KMS-11 (cell line): ENCODE data around the gene ORMDL3.
"Not testable (repeated sequence)": the region's sequence is repeated elsewhere in the genome, so short reads cannot be mapped to it uniquely, and the experiment has no call there.

ENCODE experiments used
- H2AFZ ChIP-seq: fragments of 200-600 bp; sonication (generic); 2 replicates; pipeline ENCODE4 v1.6.1; 2016; ENCODE audit warnings: antibody characterized with exemption, mixed run types, low read depth
- H3K27ac ChIP-seq: fragments of 200-600 bp; sonication (generic); 2 replicates; pipeline ENCODE4 v1.6.1; 2016; ENCODE audit warnings: mild to moderate bottlenecking, mixed run types
- H3K27me3 ChIP-seq: fragments of 200-600 bp; sonication (generic); 2 replicates; pipeline ENCODE4 v1.6.1; 2017; ENCODE audit warnings: mild to moderate bottlenecking, low read depth, mixed run types, moderate library complexity; ENCODE audit not compliant: insufficient read depth
- H3K36me3 ChIP-seq: fragments of 200-600 bp; sonication (generic); 2 replicates; pipeline ENCODE4 v1.6.1; 2017; ENCODE audit warnings: mild to moderate bottlenecking, mixed run types; ENCODE audit not compliant: insufficient read depth
- H3K4me1 ChIP-seq: fragments of 200-600 bp; sonication (generic); 2 replicates; pipeline ENCODE4 v1.6.1; 2016; ENCODE audit warnings: mild to moderate bottlenecking, low read depth, mixed run types; ENCODE audit not compliant: poor library complexity, severe bottlenecking
- H3K4me2 ChIP-seq: fragments of 200-600 bp; sonication (generic); 2 replicates; pipeline ENCODE4 v1.7.0; 2016; ENCODE audit warnings: mild to moderate bottlenecking, mixed run types
- H3K4me3 ChIP-seq: fragments of 200-600 bp; sonication (generic); IDR thresholded peaks from 2 replicates; pipeline ENCODE4 v1.6.1; 2017; ENCODE audit warnings: low read depth, low read length, mixed read lengths; ENCODE audit not compliant: insufficient read depth
- H3K79me2 ChIP-seq: fragments of 200-600 bp; sonication (generic); 2 replicates; pipeline ENCODE4 v1.6.1; 2016; ENCODE audit warnings: low read depth, mixed run types; ENCODE audit not compliant: insufficient read depth
- H3K9ac ChIP-seq: fragments of 200-600 bp; sonication (generic); 2 replicates; pipeline ENCODE4 v1.6.1; 2016; ENCODE audit warnings: mild to moderate bottlenecking, mixed run types
- H4K20me1 ChIP-seq: fragments of 200-600 bp; sonication (generic); 2 replicates; pipeline ENCODE4 v1.6.1; 2016; ENCODE audit warnings: mild to moderate bottlenecking, mixed run types; ENCODE audit not compliant: insufficient read depth
- CTCF ChIP-seq: fragments of 200-600 bp; sonication (generic); conservative IDR thresholded peaks from 2 replicates; pipeline ENCODE4 v1.6.1; 2017; ENCODE audit warnings: low read depth, mild to moderate bottlenecking, antibody characterized with exemption, low read length, moderate library complexity, mixed read lengths

ORMDL3 gene

GRCh38 chr17:39898088-39898487, 29.3 kb downstream of the ORMDL3 start:
- H3K4me3 ChIP-seq, result no peak overlapping the region
- no peak overlapping the region for H3K27ac ChIP-seq
- peaks cover 3% of the 10 kb centered on the region for H3K4me1 ChIP-seq
- no peak for TF ChIP-seq CTCF
- no peaks in the 10 kb centered on the region for H3K79me2 ChIP-seq
- H4K20me1 ChIP-seq, result no peaks in the 10 kb centered on the region
- no peak overlapping the region for H3K4me2 ChIP-seq
- H3K9ac ChIP-seq, result no peak overlapping the region
- H2AFZ ChIP-seq, result no peak overlapping the region
- H3K36me3 ChIP-seq, result no peaks in the 10 kb centered on the region
- H3K27me3 ChIP-seq, result no peaks in the 10 kb centered on the region

GRCh38 chr17:39894681-39895376, 32.6 kb downstream of the ORMDL3 start:
- H3K36me3 ChIP-seq, result no peaks in the 10 kb centered on the region
- no peak overlapping the region for H3K4me3 ChIP-seq
- no peaks in the 10 kb centered on the region for H4K20me1 ChIP-seq
- TF ChIP-seq CTCF, result no peak
- H3K79me2 ChIP-seq, result no peaks in the 10 kb centered on the region
- H2AFZ ChIP-seq, result no peak overlapping the region
- H3K4me1 ChIP-seq, result peaks cover 3% of the 10 kb centered on the region
- no peak overlapping the region for H3K9ac ChIP-seq
- no peak overlapping the region for H3K4me2 ChIP-seq
- no peaks in the 10 kb centered on the region for H3K27me3 ChIP-seq
- H3K27ac ChIP-seq, result no peak overlapping the region

- Histone ChIP-seq H2AFZ (no peak overlapping the region), H3K4me1 (no peaks in the 10 kb centered on the region), H3K4me3 (no peak overlapping the region), H3K4me2 (no peak overlapping the region), H3K27me3 (no peaks in the 10 kb centered on the region), H3K79me2 (no peaks in the 10 kb centered on the region), H3K36me3 (no peaks in the 10 kb centered on the region), H3K9ac (no peak overlapping the region), H4K20me1 (no peaks in the 10 kb centered on the region), H3K27ac (no peak overlapping the region)
- TF ChIP-seq CTCF, result no peak
Measured at GRCh38 chr17:39889200-39889599, 38.2 kb downstream of the ORMDL3 start.

- H3K36me3 ChIP-seq, result no peaks in the 10 kb centered on the region
- no peak overlapping the region for H2AFZ ChIP-seq
- no peak overlapping the region for H3K27ac ChIP-seq
- H3K4me3 ChIP-seq, result no peak overlapping the region
- no peaks in the 10 kb centered on the region for H3K79me2 ChIP-seq
- H3K4me1 ChIP-seq, result no peaks in the 10 kb centered on the region
- H4K20me1 ChIP-seq, result no peaks in the 10 kb centered on the region
- no peak overlapping the region for H3K9ac ChIP-seq
- no peak overlapping the region for H3K4me2 ChIP-seq
- no peaks in the 10 kb centered on the region for H3K27me3 ChIP-seq
- no peak for TF ChIP-seq CTCF
Measured at GRCh38 chr17:39887078-39887477, 40.3 kb downstream of the ORMDL3 start.

GRCh38 chr17:39886102-39886501, 41.3 kb downstream of the ORMDL3 start:
- not testable (repeated sequence) for H2AFZ ChIP-seq, H3K27me3 ChIP-seq, H3K9ac ChIP-seq, H3K79me2 ChIP-seq, H4K20me1 ChIP-seq, H3K4me1 ChIP-seq, H3K4me2 ChIP-seq, H3K27ac ChIP-seq, H3K4me3 ChIP-seq, H3K36me3 ChIP-seq
